ENCODE measurements around the gene MRPL4.
A peak's percentile ranks its signal among the peaks of the same experiment; 100 is the strongest.
"Not testable (repeated sequence)": the region's sequence is repeated elsewhere in the genome, so short reads cannot be mapped to it uniquely, and the experiment has no call there.

The MRPL4 gene

DNA sequence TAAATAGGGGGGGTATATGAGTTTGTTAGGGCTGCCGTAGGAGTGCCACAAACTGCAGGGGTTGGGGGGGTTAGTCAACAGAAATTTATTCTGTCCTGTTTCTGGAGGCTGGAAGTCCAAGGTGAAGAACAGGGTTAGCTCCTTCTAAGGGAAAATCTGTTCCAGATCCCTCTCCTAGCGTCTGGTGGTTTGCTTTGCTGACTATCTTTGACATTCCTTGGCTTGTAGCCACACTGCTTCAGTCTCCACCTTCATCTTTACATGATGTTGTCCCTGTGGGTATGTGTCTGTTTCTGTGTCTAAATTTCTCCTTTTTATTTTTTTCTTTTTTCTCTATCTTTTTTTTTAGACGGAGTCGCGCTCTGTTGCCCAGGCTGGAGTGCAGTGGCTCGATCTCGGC lies 10.8 kb downstream of the MRPL4 start:
- no peak for DNase-seq (ENCODE audit: low spot score)

GRCh38 chr19:10266706-10267105 lies 14.7 kb downstream of the MRPL4 start:
- no peak for DNase-seq (ENCODE audit: low spot score)

GRCh38 chr19:10268071-10268470 lies 16.1 kb downstream of the MRPL4 start:
- DNase-seq (ENCODE audit: low spot score) = no peak

DNA sequence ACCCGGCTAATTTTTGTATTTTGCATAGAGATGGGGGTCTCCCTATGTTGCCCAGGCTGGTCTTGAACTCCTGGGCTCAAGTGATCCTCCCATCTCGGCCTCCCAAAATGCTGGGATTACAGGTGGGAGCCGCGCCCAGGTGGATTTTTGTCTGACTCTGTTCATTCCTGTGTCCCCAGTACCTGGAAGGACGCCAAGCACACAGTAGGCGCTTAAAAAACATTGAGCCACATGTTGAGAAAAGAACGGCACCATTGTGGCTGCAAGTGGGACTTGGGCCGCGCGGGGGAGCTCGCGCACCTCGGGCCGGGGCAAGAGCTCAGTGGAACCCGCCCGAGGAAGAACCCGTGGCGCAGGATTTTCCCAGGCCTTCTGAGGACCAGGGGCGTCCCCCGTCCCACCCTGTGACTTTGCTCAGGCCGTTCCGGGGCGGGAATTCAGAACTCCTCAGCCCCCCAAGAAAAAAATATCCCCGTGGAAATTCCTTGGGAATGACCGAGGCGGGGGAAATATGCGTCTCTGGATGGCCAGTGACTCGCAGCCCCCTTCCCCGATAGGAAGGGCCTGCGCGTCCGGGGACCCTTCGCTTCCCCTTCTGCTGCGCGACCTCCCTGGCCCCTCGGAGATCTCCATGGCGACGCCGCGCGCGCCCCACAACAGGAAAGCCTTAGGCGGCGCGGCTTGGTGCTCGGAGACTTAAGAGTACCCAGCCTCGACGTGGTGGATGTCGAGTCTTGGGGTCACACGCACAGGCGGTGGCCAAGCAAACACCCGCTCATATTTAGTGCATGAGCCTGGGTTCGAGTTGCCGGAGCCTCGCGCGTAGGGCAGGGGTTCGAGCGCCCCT lies 17.5 kb downstream of the MRPL4 start:
- DNase-seq (ENCODE audit: low spot score) = peak; percentile 80

DNA sequence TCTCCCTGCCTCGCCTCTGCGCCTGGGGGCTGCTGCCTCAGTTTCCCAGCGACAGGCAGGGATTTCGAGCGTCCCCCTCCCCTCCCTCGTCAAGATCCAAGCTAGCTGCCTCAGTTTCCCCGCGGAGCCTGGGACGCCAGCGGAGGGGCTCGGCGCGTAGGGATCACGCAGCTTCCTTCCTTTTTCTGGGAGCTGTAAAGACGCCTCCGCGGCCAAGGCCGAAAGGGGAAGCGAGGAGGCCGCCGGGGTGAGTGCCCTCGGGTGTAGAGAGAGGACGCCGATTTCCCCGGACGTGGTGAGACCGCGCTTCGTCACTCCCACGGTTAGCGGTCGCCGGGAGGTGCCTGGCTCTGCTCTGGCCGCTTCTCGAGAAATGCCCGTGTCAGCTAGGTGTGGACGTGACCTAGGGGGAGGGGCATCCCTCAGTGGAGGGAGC lies 18.2 kb downstream of the MRPL4 start:
- peak; percentile 68 for DNase-seq (ENCODE audit: low spot score)

GRCh38 chr19:10270616-10271394 lies 18.8 kb downstream of the MRPL4 start, which contains the start of gene ICAM1:
ICAM1 (plus strand) TSS chr19:10271120; CDS start chr19:10271160, 40 bp downstream.
- DNase-seq (ENCODE audit: low spot score) = peak; percentile 82

DNA sequence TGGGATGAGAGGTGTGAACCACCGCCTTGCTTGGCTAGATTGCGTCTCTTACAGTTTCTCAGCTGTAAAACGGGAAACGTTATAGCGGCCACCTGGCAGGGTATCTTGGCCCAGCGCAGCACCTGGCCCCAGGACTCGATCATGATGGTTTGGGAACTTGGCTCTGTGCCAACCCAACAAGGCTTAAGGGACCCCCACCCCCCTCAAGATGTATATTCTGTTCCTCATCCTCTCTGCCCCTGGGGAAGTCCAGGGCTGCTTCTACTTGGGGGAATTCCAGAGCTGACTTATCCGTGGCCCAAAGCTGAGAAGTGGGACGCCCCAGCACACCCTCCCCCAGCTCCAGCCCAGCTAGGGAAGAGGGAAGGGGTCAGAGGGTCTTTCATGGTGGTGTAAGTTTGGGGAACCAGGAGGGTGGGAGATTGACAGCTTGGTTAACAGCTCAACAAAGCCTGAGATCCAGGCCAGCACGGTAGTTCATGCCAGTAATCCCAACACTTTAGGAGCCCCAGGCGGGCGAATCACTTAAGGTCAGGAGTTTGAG lies 19.6 kb downstream of the MRPL4 start:
- peak; percentile 68 for DNase-seq (ENCODE audit: low spot score)

DNA sequence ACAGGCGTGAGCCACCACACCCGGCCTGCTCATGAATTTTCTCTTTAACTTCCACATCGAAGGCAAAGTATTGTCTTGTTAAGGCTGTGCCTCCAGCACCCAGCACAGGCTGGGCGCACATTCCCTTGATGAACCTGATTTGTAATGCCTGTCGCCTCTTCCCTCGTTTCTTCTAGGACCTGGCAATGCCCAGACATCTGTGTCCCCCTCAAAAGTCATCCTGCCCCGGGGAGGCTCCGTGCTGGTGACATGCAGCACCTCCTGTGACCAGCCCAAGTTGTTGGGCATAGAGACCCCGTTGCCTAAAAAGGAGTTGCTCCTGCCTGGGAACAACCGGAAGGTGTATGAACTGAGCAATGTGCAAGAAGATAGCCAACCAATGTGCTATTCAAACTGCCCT lies 22.6 kb downstream of the MRPL4 start:
- DNase-seq (ENCODE audit: low spot score) = no peak

- DNase-seq (ENCODE audit: low spot score) = no peak
These were observed 26.0 kb downstream of the MRPL4 start for GRCh38 chr19:10277795-10278589.

GRCh38 chr19:10278935-10279334 lies 26.9 kb downstream of the MRPL4 start:
- no peak for DNase-seq (ENCODE audit: low spot score)

- DNase-seq (ENCODE audit: low spot score) = no peak
These were observed 27.9 kb downstream of the MRPL4 start for GRCh38 chr19:10279737-10280442.

- DNase-seq (ENCODE audit: low spot score) = not testable (repeated sequence)
These were observed 30.0 kb downstream of the MRPL4 start for GRCh38 chr19:10282043-10282442.

- DNase-seq (ENCODE audit: low spot score) = no peak
These were observed 31.5 kb downstream of the MRPL4 start for GRCh38 chr19:10283301-10284064.

DNA sequence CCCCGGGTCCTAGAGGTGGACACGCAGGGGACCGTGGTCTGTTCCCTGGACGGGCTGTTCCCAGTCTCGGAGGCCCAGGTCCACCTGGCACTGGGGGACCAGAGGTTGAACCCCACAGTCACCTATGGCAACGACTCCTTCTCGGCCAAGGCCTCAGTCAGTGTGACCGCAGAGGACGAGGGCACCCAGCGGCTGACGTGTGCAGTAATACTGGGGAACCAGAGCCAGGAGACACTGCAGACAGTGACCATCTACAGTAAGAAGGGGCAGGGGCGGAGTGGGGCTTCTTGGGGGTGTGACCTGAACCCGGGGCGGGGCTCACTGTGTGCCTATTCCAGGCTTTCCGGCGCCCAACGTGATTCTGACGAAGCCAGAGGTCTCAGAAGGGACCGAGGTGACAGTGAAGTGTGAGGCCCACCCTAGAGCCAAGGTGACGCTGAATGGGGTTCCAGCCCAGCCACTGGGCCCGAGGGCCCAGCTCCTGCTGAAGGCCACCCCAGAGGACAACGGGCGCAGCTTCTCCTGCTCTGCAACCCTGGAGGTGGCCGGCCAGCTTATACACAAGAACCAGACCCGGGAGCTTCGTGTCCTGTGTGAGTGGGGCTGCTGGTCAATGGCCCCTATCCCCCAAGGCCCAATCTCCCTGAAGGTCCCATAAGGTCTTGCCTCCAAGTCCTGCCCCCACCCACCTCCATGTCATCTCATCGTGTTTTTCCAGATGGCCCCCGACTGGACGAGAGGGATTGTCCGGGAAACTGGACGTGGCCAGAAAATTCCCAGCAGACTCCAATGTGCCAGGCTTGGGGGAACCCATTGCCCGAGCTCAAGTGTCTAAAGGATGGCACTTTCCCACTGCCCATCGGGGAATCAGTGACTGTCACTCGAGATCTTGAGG lies 32.3 kb downstream of the MRPL4 start:
- no peak for DNase-seq (ENCODE audit: low spot score)

- no peak for DNase-seq (ENCODE audit: low spot score)
These were observed 32.9 kb downstream of the MRPL4 start for GRCh38 chr19:10284960-10285278.

- DNase-seq (ENCODE audit: low spot score) = no peak
These were observed 33.4 kb downstream of the MRPL4 start for GRCh38 chr19:10285393-10285792.

DNA sequence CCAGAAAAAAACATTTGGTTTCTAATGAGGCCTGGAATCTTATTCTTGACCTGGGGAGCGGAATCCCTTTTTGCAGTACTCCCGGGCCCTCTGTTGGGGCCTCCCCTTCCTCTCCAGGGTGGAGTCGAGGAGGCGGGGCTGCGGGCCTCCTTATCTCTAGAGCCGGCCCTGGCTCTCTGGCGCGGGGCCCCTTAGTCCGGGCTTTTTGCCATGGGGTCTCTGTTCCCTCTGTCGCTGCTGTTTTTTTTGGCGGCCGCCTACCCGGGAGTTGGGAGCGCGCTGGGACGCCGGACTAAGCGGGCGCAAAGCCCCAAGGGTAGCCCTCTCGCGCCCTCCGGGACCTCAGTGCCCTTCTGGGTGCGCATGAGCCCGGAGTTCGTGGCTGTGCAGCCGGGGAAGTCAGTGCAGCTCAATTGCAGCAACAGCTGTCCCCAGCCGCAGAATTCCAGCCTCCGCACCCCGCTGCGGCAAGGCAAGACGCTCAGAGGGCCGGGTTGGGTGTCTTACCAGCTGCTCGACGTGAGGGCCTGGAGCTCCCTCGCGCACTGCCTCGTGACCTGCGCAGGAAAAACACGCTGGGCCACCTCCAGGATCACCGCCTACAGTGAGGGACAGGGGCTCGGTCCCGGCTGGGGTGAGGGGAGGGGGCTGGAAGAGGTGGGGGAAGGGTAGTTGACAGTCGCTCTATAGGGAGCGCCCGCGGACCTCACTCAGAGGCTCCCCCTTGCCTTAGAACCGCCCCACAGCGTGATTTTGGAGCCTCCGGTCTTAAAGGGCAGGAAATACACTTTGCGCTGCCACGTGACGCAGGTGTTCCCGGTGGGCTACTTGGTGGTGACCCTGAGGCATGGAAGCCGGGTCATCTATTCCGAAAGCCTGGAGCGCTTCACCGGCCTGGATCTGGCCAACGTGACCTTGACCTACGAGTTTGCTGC lies 35.1 kb downstream of the MRPL4 start, which contains the start of gene ICAM4:
ICAM4 (plus strand) TSS at position 153 of the 935 bp plus-strand sequence; CDS start at position 211, 58 bp downstream.
- no peak for DNase-seq (ENCODE audit: low spot score)

GRCh38 chr19:10288662-10289166 lies 36.7 kb downstream of the MRPL4 start:
- peak; percentile 82 for DNase-seq (ENCODE audit: low spot score)

All from germinal center (tissue), 1 donor.